C4-2B (cell line): ENCODE data around the gene CYP2S1.

Experiments used
- ZFX ChIP-seq: fragments of 450-650 bp; IDR thresholded peaks from 2 replicates; pipeline ENCODE4 v1.6.1; 2017
- TF ChIP-seq, protein P1 (sequence below): fragments of 450-650 bp; conservative IDR thresholded peaks from 2 replicates; pipeline ENCODE4 v1.5.1; 2017; ENCODE audit warnings: mild to moderate bottlenecking

GRCh38 chr19:41159881-41160280, 33.1 kb upstream of the CYP2S1 start:
- TF ChIP-seq, protein P1, sequence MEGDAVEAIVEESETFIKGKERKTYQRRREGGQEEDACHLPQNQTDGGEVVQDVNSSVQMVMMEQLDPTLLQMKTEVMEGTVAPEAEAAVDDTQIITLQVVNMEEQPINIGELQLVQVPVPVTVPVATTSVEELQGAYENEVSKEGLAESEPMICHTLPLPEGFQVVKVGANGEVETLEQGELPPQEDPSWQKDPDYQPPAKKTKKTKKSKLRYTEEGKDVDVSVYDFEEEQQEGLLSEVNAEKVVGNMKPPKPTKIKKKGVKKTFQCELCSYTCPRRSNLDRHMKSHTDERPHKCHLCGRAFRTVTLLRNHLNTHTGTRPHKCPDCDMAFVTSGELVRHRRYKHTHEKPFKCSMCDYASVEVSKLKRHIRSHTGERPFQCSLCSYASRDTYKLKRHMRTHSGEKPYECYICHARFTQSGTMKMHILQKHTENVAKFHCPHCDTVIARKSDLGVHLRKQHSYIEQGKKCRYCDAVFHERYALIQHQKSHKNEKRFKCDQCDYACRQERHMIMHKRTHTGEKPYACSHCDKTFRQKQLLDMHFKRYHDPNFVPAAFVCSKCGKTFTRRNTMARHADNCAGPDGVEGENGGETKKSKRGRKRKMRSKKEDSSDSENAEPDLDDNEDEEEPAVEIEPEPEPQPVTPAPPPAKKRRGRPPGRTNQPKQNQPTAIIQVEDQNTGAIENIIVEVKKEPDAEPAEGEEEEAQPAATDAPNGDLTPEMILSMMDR = no peak
- TF ChIP-seq ZFX = no peak
